SK-N-SH (cell line): Measurements from ENCODE around the gene ITFG2. TPM values are rescaled to one million over a fixed set of nuclear protein-coding genes. Genes with fewer than 3 reads are reported as not detected.

Experiments used
- CTCF ChIA-PET: fragments of 300-600, 350-600 bp; formaldehyde crosslinking; extraction: SDS; loops from one replicate; lab custom pipeline; 2021; lab: Yijun Ruan, JAX
- POLR2A ChIA-PET: fragments of 350-600 bp; sonication (Branson Sonifier 250); formaldehyde crosslinking; extraction: SDS; loops from one replicate; lab custom pipeline; 2020; ENCODE audit warnings: antibody characterized with exemption, inconsistent platforms; lab: Yijun Ruan, JAX
- DNase-seq: peaks from one replicate; pipeline ENCODE4 v3.0.0; 2012
- H2AFZ ChIP-seq: fragments of 200-600 bp; sonication (generic); 2 replicates; pipeline ENCODE4 v1.8.1; 2016; ENCODE audit warnings: antibody characterized with exemption, mild to moderate bottlenecking, low read depth
- H3F3A ChIP-seq: fragments of 200-600 bp; sonication (generic); replicated peaks from 2 replicates; pipeline ENCODE3; 2016; ENCODE audit warnings: antibody characterized with exemption, mild to moderate bottlenecking; ENCODE audit not compliant: insufficient read depth
- H3K27ac ChIP-seq, 2 experiments: fragments of 200-500 bp in 1 of 2; fragments of 200-600 bp in 1 of 2; sonication (Bioruptor generic) in 1 of 2; sonication (generic), shearing (Covaris generic) in 1 of 2; 2 replicates each; pipeline versions ENCODE4 v1.5.1 to v1.6.1; 2014 to 2016; ENCODE audit warnings: low read depth in 2 of 2, inconsistent platforms in 1 of 2, low read length in 1 of 2, mild to moderate bottlenecking in 1 of 2, mixed read lengths in 1 of 2
- H3K27me3 ChIP-seq: fragments of 200-600 bp; sonication (generic), shearing (Covaris generic); 2 replicates; pipeline ENCODE4 v1.6.1; 2016; ENCODE audit warnings: mixed run types; ENCODE audit not compliant: insufficient read depth
- H3K36me3 ChIP-seq, 2 experiments: fragments of 200-500 bp in 1 of 2; fragments of 200-600 bp in 1 of 2; sonication (Bioruptor generic) in 1 of 2; sonication (generic) in 1 of 2; replicated peaks in 1 of 2; 2 replicates each; pipeline versions ENCODE3 to v1.5.1; 2014 to 2016; ENCODE audit warnings: low read length in 1 of 2, mild to moderate bottlenecking in 1 of 2; ENCODE audit not compliant: insufficient read depth in 2 of 2, control insufficient read depth in 1 of 2
- H3K4me1 ChIP-seq, 2 experiments: fragments of 200-500 bp in 1 of 2; fragments of 200-600 bp in 1 of 2; sonication (Bioruptor generic) in 1 of 2; sonication (generic), shearing (Covaris generic) in 1 of 2; 2 replicates each; pipeline versions ENCODE4 v1.5.1 to v1.6.1; 2014 to 2016; ENCODE audit warnings: low read depth in 1 of 2, low read length in 1 of 2, mixed run types in 1 of 2; ENCODE audit not compliant: insufficient read depth in 2 of 2, control insufficient read depth in 1 of 2
- H3K4me2 ChIP-seq: fragments of 200-600 bp; sonication (generic), shearing (Covaris generic); 2 replicates; pipeline ENCODE4 v1.6.1; 2017; ENCODE audit warnings: mixed run types
- H3K4me3 ChIP-seq, 2 experiments: fragments of 200-500 bp in 1 of 2; fragments of 200-600 bp in 1 of 2; sonication (Bioruptor generic) in 1 of 2; sonication (generic), shearing (Covaris generic) in 1 of 2; 2 replicates each; pipeline versions ENCODE4 v1.5.1 to v1.8.1; 2014 to 2016; ENCODE audit warnings: low read depth in 2 of 2, inconsistent platforms in 1 of 2, low read length in 1 of 2, mild to moderate bottlenecking in 1 of 2, mixed read lengths in 1 of 2, moderate library complexity in 1 of 2
- H3K79me2 ChIP-seq: fragments of 200-600 bp; sonication (generic); 2 replicates; pipeline ENCODE4 v1.8.1; 2017; ENCODE audit warnings: mild to moderate bottlenecking; ENCODE audit not compliant: insufficient read depth
- H3K9ac ChIP-seq: fragments of 200-600 bp; sonication (generic); 2 replicates; pipeline ENCODE4 v1.6.1; 2017; ENCODE audit warnings: mixed run types
- H3K9me2 ChIP-seq: fragments of 200-600 bp; sonication (generic); 2 replicates; pipeline ENCODE4 v1.6.1; 2017; ENCODE audit warnings: mixed run types
- H3K9me3 ChIP-seq: fragments of 200-600 bp; sonication (generic); 2 replicates; pipeline ENCODE4 v1.6.1; 2017; ENCODE audit warnings: mixed run types, mild to moderate bottlenecking, moderate library complexity
- H4K20me1 ChIP-seq: fragments of 200-600 bp; sonication (generic); 2 replicates; pipeline ENCODE4 v1.6.1; 2017; ENCODE audit warnings: mild to moderate bottlenecking, mixed run types; ENCODE audit not compliant: insufficient read depth
- ELF1 ChIP-seq: IDR thresholded peaks from 2 replicates; pipeline ENCODE4 v1.4.0; 2012
- EP300 ChIP-seq, 2 experiments: IDR thresholded peaks; 2 replicates each; pipeline versions ENCODE4 v1.4.0 to v1.6.1; 2012; ENCODE audit warnings: borderline replicate concordance in 1 of 2, low read depth in 1 of 2, low read length in 1 of 2
- FOSL2 ChIP-seq: IDR thresholded peaks from 2 replicates; pipeline ENCODE4 v1.4.0; 2012; ENCODE audit warnings: low read depth, mild to moderate bottlenecking, moderate library complexity, borderline replicate concordance
- FOXM1 ChIP-seq: IDR thresholded peaks from 2 replicates; pipeline ENCODE4 v1.4.0; 2012; ENCODE audit warnings: low read depth, mild to moderate bottlenecking
- GATA2 ChIP-seq: sonication (generic); formaldehyde crosslinking; IDR thresholded peaks from 2 replicates; pipeline ENCODE4 v1.5.0; 2020; ENCODE audit warnings: mild to moderate bottlenecking, missing genetic modification reagents
- MEF2A ChIP-seq: IDR thresholded peaks from 2 replicates; pipeline ENCODE4 v1.4.0; 2012; ENCODE audit warnings: low read depth, borderline replicate concordance
- MXI1 ChIP-seq: IDR thresholded peaks from 2 replicates; pipeline ENCODE4 v1.6.1; 2012; ENCODE audit warnings: mild to moderate bottlenecking, low read depth, low read length, improper control_type of control experiment
- POLR2AphosphoS5 ChIP-seq: IDR thresholded peaks from 2 replicates; pipeline ENCODE4 v1.6.1; 2012; ENCODE audit warnings: low read depth, low read length
- RAD21 ChIP-seq: IDR thresholded peaks from 2 replicates; pipeline ENCODE4 v1.6.1; 2012; ENCODE audit warnings: mild to moderate bottlenecking, low read length
- RCOR1 ChIP-seq: fragments of 150-350 bp; IDR thresholded peaks from 2 replicates; pipeline ENCODE4 v1.6.1; 2017; ENCODE audit warnings: antibody characterized with exemption, low read length
- SMC3 ChIP-seq: IDR thresholded peaks from 2 replicates; pipeline ENCODE4 v1.6.1; 2012; ENCODE audit warnings: low read depth, low read length, improper control_type of control experiment
- TCF12 ChIP-seq: IDR thresholded peaks from 2 replicates; pipeline ENCODE4 v1.4.0; 2012
- TEAD4 ChIP-seq: IDR thresholded peaks from 2 replicates; pipeline ENCODE4 v1.4.0; 2012; ENCODE audit warnings: mild to moderate bottlenecking, borderline replicate concordance; ENCODE audit not compliant: insufficient read depth
- whole genome bisulfite sequencing: methylation state at CpG from one replicate; pipeline ENCODE4 v1.1.6; 2017; ENCODE audit warnings: low lambda C conversion rate; 5-methylcytosine and 5-hydroxymethylcytosine counted together
- polyA plus RNA-seq, 3 experiments: library from polyadenylated mRNA; depleted of rRNA; stranded (reverse); fragments of >200 nt; gene quantifications; 2 replicates each; pipeline ENCODE4 v1.2.3, GENCODE V29; 2012
- TF ChIP-seq, protein P1 (sequence below): fragments of 150-350 bp; IDR thresholded peaks from 2 replicates; pipeline ENCODE4 v1.6.1; 2016; ENCODE audit warnings: mild to moderate bottlenecking, low read depth, low read length
- TF ChIP-seq, protein P2 (sequence below): fragments of 150-350 bp; IDR thresholded peaks from 2 replicates; pipeline ENCODE4 v1.6.1; 2017; ENCODE audit warnings: antibody characterized with exemption, low read length, low read depth, borderline replicate concordance
- TF ChIP-seq, protein P3 (sequence below): fragments of 200-600 bp; sonication (generic); IDR thresholded peaks from 2 replicates; pipeline ENCODE4 v1.6.1; 2017; ENCODE audit warnings: antibody characterized with exemption, mild to moderate bottlenecking, moderate library complexity
- TF ChIP-seq, protein P4 (sequence below): IDR thresholded peaks from 2 replicates; pipeline ENCODE4 v1.4.0; 2012; ENCODE audit warnings: low read depth, borderline replicate concordance
- TF ChIP-seq, protein P5 (sequence below): IDR thresholded peaks from 2 replicates; pipeline ENCODE4 v1.4.0; 2012; ENCODE audit warnings: low read depth, borderline replicate concordance

Gene ITFG2
- polyA plus RNA-seq, 1 of the 3 experiments (the other 2 are of a cell fraction): 27.2 TPM

DNA sequence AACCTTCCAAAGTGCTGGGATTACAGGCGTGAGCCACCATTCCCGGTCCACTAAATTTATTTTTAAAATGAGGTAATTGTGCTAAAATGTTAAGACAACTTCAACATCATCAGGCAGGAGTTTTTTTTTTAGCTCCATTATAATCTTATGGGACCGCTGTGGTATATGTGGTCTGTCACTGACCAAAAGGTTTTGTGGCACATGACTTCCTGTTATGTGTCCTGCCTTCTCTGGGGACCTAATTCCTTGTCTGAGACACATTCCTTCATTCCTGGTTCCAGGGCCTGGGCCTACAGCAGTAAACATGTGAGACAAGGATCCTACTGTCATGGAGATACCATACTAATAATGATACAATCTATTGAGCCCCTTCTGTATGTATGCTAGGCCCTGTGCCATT is 39.5 kb downstream of the ITFG2 start:
- Histone ChIP-seq H3K4me3 (no peak overlapping the region), H3K9me2 (no peaks in the 10 kb centered on the region), H3K36me3 (no peaks in the 10 kb centered on the region), H3K4me2 (no peak overlapping the region), H3K9me3 (no peaks in the 10 kb centered on the region), H3F3A (no peaks in the 10 kb centered on the region), H3K4me1 (no peaks in the 10 kb centered on the region), H3K27me3 (no peaks in the 10 kb centered on the region), H3K79me2 (no peaks in the 10 kb centered on the region), H2AFZ (no peak overlapping the region), H3K27ac (no peak overlapping the region), H3K9ac (no peak overlapping the region), H4K20me1 (no peaks in the 10 kb centered on the region)
- TF ChIP-seq RAD21 (no peak), POLR2AphosphoS5 (no peak), MEF2A (no peak), TEAD4 (no peak), GATA2 (no peak), RCOR1 (no peak), EP300 (IDR thresholded peaks at IDR 0.05; ENCODE audit: borderline replicate concordance in 1 of 2, low read depth in 1 of 2, low read length in 1 of 2) (no peak), ELF1 (no peak), SMC3 (no peak)
- TF ChIP-seq, protein P1, sequence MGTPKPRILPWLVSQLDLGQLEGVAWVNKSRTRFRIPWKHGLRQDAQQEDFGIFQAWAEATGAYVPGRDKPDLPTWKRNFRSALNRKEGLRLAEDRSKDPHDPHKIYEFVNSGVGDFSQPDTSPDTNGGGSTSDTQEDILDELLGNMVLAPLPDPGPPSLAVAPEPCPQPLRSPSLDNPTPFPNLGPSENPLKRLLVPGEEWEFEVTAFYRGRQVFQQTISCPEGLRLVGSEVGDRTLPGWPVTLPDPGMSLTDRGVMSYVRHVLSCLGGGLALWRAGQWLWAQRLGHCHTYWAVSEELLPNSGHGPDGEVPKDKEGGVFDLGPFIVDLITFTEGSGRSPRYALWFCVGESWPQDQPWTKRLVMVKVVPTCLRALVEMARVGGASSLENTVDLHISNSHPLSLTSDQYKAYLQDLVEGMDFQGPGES: no peak
- TF ChIP-seq, protein P2, sequence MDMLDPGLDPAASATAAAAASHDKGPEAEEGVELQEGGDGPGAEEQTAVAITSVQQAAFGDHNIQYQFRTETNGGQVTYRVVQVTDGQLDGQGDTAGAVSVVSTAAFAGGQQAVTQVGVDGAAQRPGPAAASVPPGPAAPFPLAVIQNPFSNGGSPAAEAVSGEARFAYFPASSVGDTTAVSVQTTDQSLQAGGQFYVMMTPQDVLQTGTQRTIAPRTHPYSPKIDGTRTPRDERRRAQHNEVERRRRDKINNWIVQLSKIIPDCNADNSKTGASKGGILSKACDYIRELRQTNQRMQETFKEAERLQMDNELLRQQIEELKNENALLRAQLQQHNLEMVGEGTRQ: no peak
- TF ChIP-seq, protein P3, sequence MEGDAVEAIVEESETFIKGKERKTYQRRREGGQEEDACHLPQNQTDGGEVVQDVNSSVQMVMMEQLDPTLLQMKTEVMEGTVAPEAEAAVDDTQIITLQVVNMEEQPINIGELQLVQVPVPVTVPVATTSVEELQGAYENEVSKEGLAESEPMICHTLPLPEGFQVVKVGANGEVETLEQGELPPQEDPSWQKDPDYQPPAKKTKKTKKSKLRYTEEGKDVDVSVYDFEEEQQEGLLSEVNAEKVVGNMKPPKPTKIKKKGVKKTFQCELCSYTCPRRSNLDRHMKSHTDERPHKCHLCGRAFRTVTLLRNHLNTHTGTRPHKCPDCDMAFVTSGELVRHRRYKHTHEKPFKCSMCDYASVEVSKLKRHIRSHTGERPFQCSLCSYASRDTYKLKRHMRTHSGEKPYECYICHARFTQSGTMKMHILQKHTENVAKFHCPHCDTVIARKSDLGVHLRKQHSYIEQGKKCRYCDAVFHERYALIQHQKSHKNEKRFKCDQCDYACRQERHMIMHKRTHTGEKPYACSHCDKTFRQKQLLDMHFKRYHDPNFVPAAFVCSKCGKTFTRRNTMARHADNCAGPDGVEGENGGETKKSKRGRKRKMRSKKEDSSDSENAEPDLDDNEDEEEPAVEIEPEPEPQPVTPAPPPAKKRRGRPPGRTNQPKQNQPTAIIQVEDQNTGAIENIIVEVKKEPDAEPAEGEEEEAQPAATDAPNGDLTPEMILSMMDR: no peak
- ChIA-PET CTCF (interaction anchor here (0.7 to 3.6 kb wide), 5 partner anchors 68 to 190 kb away, joined by 3 to 14 read pairs (median 3); no protein-coding TSS in a partner anchor), POLR2A (no interaction called here)
- 92% methylated on average over 3 of the region's 3 CpGs for WGBS
- no peak for DNase-seq

DNA sequence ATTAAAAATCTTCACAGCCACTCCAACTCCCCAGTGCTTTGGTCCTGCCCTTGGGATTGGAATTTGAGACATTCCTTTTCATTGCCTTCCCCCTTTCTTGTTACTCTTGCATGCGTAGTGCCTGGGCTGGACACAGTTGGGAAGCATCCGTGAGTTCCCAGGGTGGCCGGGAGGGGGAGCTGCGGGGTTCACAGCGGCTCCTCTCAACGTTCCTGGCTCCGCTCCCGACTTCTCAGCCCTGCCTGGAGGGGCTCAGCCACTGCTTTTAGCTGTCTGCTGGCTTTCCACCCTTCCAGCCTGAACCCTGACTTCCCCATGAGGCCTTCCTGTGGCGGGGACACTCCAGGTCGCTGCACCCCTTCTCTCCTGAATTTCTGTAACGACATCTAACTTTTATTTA is 41.2 kb downstream of the ITFG2 start:
- Histone ChIP-seq H4K20me1 (no peaks in the 10 kb centered on the region), H2AFZ (no peak overlapping the region), H3K9me3 (no peaks in the 10 kb centered on the region), H3F3A (peaks cover 3% of the 10 kb centered on the region), H3K27ac (no peak overlapping the region), H3K4me1 (no peaks in the 10 kb centered on the region), H3K9ac (no peak overlapping the region), H3K9me2 (no peaks in the 10 kb centered on the region), H3K36me3 (peaks cover 0 to 6% of the 10 kb centered on the region in 2 experiments), H3K4me2 (no peak overlapping the region), H3K4me3 (no peak overlapping the region; a peak in 1 of 4 replicates), H3K79me2 (no peaks in the 10 kb centered on the region), H3K27me3 (no peaks in the 10 kb centered on the region)
- CTCF ChIA-PET: interaction anchor here (0.6 to 3.8 kb wide), 38 partner anchors 8 to 1388 kb away, joined by 3 to 30 read pairs (median 4); no protein-coding TSS in a partner anchor
- POLR2A ChIA-PET: interaction anchor here (1.3 kb wide), 1 partner anchor 8 kb away, joined by 3 read pairs; no protein-coding TSS in a partner anchor
- DNase-seq: peak; percentile 93
- WGBS: 24% methylated on average over 9 of the region's 11 CpGs
- TF ChIP-seq, protein P4, sequence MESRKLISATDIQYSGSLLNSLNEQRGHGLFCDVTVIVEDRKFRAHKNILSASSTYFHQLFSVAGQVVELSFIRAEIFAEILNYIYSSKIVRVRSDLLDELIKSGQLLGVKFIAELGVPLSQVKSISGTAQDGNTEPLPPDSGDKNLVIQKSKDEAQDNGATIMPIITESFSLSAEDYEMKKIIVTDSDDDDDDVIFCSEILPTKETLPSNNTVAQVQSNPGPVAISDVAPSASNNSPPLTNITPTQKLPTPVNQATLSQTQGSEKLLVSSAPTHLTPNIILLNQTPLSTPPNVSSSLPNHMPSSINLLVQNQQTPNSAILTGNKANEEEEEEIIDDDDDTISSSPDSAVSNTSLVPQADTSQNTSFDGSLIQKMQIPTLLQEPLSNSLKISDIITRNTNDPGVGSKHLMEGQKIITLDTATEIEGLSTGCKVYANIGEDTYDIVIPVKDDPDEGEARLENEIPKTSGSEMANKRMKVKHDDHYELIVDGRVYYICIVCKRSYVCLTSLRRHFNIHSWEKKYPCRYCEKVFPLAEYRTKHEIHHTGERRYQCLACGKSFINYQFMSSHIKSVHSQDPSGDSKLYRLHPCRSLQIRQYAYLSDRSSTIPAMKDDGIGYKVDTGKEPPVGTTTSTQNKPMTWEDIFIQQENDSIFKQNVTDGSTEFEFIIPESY: no peak
- no peak for TF ChIP-seq TCF12
- peak; percentile 64 for TF ChIP-seq RAD21
- TF ChIP-seq FOXM1: no peak
- no peak for TF ChIP-seq GATA2
- TF ChIP-seq MXI1: no peak
- TF ChIP-seq FOSL2: no peak
- TF ChIP-seq, protein P5, sequence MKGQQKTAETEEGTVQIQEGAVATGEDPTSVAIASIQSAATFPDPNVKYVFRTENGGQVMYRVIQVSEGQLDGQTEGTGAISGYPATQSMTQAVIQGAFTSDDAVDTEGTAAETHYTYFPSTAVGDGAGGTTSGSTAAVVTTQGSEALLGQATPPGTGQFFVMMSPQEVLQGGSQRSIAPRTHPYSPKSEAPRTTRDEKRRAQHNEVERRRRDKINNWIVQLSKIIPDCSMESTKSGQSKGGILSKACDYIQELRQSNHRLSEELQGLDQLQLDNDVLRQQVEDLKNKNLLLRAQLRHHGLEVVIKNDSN: no peak
